ENCODE measurements around the gene PLAC1.

Gene PLAC1

GRCh38 chrX:134537179-134537955 is 120.9 kb downstream of the PLAC1 start:
- Mint-ChIP-seq H3K4me3 (no peak overlapping the region), H3K36me3 (ENCODE audit: low read depth) (no peaks in the 10 kb centered on the region), H3K4me1 (ENCODE audit: low read depth) (no peaks in the 10 kb centered on the region), H3K27ac (no peak overlapping the region), H3K27me3 (peaks cover 3% of the 10 kb centered on the region), H3K9me3 (no peaks in the 10 kb centered on the region)

- Mint-ChIP-seq H3K4me1 (ENCODE audit: low read depth) (no peaks in the 10 kb centered on the region), H3K27me3 (no peaks in the 10 kb centered on the region), H3K36me3 (ENCODE audit: low read depth) (no peaks in the 10 kb centered on the region), H3K27ac (no peak overlapping the region), H3K9me3 (no peaks in the 10 kb centered on the region), H3K4me3 (no peak overlapping the region)
Observed at GRCh38 chrX:134533952-134534351, 124.3 kb downstream of the PLAC1 start.

- no peak overlapping the region for H3K4me3 Mint-ChIP-seq
- H3K27me3 Mint-ChIP-seq: no peaks in the 10 kb centered on the region
- H3K4me1 Mint-ChIP-seq (ENCODE audit: low read depth): no peaks in the 10 kb centered on the region
- no peaks in the 10 kb centered on the region for H3K9me3 Mint-ChIP-seq
- no peak overlapping the region for H3K27ac Mint-ChIP-seq
- H3K36me3 Mint-ChIP-seq (ENCODE audit: low read depth): no peaks in the 10 kb centered on the region
Observed at GRCh38 chrX:134533352-134533751, 124.9 kb downstream of the PLAC1 start.

GRCh38 chrX:134530845-134531244 is 127.4 kb downstream of the PLAC1 start:
- H3K4me3 Mint-ChIP-seq: no peak overlapping the region
- no peaks in the 10 kb centered on the region for H3K9me3 Mint-ChIP-seq
- H3K4me1 Mint-ChIP-seq (ENCODE audit: low read depth): no peaks in the 10 kb centered on the region
- no peaks in the 10 kb centered on the region for H3K27me3 Mint-ChIP-seq
- no peaks in the 10 kb centered on the region for H3K36me3 Mint-ChIP-seq (ENCODE audit: low read depth)
- H3K27ac Mint-ChIP-seq: no peak overlapping the region

GRCh38 chrX:134529481-134529880 is 128.8 kb downstream of the PLAC1 start:
- no peaks in the 10 kb centered on the region for H3K4me1 Mint-ChIP-seq (ENCODE audit: low read depth)

GRCh38 chrX:134528960-134529359 is 129.3 kb downstream of the PLAC1 start:
- H3K4me1 Mint-ChIP-seq (ENCODE audit: low read depth): no peaks in the 10 kb centered on the region

More at GRCh38 chrX:134529481-134529880, 128.8 kb downstream of the PLAC1 start:
- peaks cover 5% of the 10 kb centered on the region for H3K36me3 Mint-ChIP-seq (ENCODE audit: low read depth)
- no peaks in the 10 kb centered on the region for H3K27me3 Mint-ChIP-seq
- no peak overlapping the region for H3K4me3 Mint-ChIP-seq
- no peaks in the 10 kb centered on the region for H3K9me3 Mint-ChIP-seq
- H3K27ac Mint-ChIP-seq: no peak overlapping the region

GRCh38 chrX:134526399-134526798 is 131.9 kb downstream of the PLAC1 start:
- Mint-ChIP-seq H3K27ac (no peak overlapping the region), H3K36me3 (ENCODE audit: low read depth) (peaks cover 5% of the 10 kb centered on the region), H3K4me1 (ENCODE audit: low read depth) (peaks cover 6% of the 10 kb centered on the region), H3K27me3 (no peaks in the 10 kb centered on the region), H3K4me3 (no peak overlapping the region), H3K9me3 (no peaks in the 10 kb centered on the region)

More at GRCh38 chrX:134528960-134529359, 129.3 kb downstream of the PLAC1 start:
- H3K9me3 Mint-ChIP-seq: no peaks in the 10 kb centered on the region
- peaks cover 5% of the 10 kb centered on the region for H3K36me3 Mint-ChIP-seq (ENCODE audit: low read depth)
- H3K27ac Mint-ChIP-seq: no peak overlapping the region
- no peak overlapping the region for H3K4me3 Mint-ChIP-seq
- no peaks in the 10 kb centered on the region for H3K27me3 Mint-ChIP-seq

GRCh38 chrX:134525086-134525792 is 133.0 kb downstream of the PLAC1 start:
- Mint-ChIP-seq H3K4me3 (no peak overlapping the region), H3K27ac (no peak overlapping the region), H3K36me3 (ENCODE audit: low read depth) (peaks cover 5% of the 10 kb centered on the region), H3K27me3 (no peaks in the 10 kb centered on the region), H3K4me1 (ENCODE audit: low read depth) (peaks cover 6% of the 10 kb centered on the region), H3K9me3 (no peaks in the 10 kb centered on the region)

GRCh38 chrX:134524181-134524580 is 134.1 kb downstream of the PLAC1 start:
- Mint-ChIP-seq H3K4me1 (ENCODE audit: low read depth) (peaks cover 6% of the 10 kb centered on the region), H3K27me3 (no peaks in the 10 kb centered on the region), H3K9me3 (no peaks in the 10 kb centered on the region), H3K36me3 (ENCODE audit: low read depth) (peaks cover 5% of the 10 kb centered on the region), H3K27ac (no peak overlapping the region), H3K4me3 (no peak overlapping the region)

GRCh38 chrX:134520860-134521390 is 137.3 kb downstream of the PLAC1 start:
- Mint-ChIP-seq H3K27me3 (no peaks in the 10 kb centered on the region), H3K9me3 (no peaks in the 10 kb centered on the region), H3K27ac (no peak overlapping the region), H3K4me3 (no peak overlapping the region), H3K36me3 (ENCODE audit: low read depth) (peaks cover 10% of the 10 kb centered on the region), H3K4me1 (ENCODE audit: low read depth) (peaks cover 6% of the 10 kb centered on the region)
